HG02588 (cell line): ENCODE data around the gene SCGB1A1.

Experiments
- ATAC-seq: cut with Tn5 transposase; IDR thresholded peaks from one replicate; pipeline ENCODE4 v1.9.1; 2021; ENCODE audit warnings: mild to moderate bottlenecking, moderate library complexity; ENCODE audit not compliant: unreplicated experiment

Gene SCGB1A1

DNA sequence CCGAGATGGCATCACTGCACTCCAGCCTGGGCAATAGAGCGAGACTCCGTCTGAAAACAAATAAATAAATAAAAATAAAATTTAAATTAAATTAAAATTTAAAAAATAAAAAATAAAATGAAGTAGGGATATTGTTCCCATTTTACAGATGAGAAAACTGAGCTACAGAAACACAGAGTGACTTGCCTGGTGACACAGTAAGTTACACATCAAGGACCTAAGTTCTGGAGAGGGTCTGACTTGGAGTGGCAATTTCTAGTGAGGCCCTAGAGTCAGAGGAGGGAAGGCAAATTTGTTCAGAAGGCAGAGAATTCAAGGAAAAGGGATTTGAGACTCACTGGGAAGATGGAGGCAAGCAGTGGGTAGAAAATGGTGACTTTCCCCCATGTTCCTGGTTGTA, 2.0 kb downstream of the SCGB1A1 start:
- ATAC-seq, result no peak

DNA sequence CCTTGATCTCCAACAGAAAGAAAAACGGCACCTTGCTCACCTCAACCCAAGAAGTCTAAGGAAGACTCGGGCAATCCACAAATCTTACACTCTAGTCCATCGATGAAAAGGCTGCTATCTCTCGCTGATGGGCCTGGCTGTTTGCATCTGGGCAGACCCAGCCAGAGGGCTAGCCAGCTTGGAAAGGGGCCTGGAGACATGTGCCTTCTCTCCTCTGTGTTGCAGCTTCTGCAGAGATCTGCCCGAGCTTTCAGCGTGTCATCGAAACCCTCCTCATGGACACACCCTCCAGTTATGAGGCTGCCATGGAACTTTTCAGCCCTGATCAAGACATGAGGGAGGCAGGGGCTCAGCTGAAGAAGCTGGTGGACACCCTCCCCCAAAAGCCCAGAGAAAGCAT, 3.2 kb downstream of the SCGB1A1 start:
- ATAC-seq, result no peak

DNA sequence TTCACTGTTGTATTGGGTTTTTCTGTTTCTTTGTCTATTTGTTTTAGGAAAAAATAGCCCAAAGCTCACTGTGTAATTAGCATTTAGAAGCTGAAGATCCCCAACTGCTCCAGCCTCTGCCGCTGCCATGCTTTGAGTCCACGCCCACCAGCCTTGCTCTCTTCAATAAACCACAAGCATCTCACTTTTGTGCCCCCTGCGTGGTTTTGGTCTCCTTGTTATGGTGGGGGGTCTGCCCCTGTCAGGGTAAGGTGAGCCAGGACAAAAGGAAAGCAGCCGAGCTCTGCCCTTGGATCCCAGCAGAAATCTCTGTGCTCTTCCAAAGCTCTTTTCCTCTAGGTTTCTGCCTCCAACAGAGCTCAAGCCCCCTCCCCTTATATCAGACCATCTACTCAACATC, 4.2 kb downstream of the SCGB1A1 start:
- no peak for ATAC-seq

DNA sequence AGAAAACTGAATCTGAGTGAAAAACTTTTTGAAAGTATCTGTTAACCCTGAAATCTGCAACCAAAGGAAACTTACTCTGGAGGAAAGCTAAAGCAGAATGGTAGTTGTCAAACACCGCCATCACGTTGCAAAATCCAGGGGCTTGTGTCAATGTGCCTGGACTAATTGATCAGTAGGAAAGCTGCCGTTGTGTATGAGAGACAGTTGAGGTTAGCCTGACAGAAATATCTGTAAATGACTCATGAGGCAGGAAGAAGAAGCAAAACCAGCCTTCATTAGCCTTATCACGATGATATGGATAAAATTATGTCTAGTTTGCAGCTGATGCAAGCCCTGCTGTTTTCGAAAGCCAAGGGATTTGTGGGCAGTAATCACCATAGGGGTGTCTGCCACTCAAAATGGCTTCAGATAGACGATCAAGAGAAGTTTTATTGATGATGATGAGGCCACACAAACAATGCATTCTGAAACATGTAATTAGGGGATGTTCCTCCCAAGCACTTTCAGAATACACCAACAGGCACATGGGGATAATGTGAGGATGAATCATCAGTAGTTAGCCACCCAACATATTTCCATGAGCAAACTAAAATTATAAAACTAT, 8.9 kb downstream of the SCGB1A1 start:
- ATAC-seq, result no peak

DNA sequence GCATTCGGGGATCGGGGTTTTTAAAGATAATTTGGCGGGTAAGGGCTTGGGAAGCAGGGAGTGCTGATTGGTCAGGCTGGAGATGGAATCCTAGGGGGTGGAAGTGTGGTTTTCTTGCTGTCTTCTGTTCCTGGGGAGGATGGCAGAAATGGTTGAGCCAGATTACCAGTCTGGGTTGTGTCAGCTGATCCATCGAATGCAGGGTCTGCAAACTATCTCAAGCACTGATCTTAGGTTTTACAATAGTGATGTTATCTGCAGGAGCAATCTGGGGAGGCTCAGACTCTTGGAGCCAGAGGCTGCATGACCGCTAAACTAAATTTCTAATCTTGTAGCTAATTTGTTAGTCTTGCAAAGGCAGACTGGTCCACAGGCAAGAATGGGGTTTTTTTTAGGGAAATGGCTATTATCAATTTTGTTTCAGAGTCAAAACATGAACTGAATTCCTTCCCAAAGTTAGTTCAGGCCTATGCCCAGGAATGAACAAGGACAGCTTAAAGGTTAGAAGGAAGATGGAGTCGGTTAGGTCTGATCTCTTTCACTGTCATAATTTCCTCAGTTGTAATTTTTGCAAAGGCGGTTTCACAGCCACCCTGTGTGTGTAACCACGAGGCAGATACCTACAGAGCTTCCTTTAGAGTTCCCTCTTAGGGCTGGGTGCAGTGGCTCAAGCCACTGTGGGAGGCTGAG, 10.2 kb downstream of the SCGB1A1 start:
- ATAC-seq, result no peak

DNA sequence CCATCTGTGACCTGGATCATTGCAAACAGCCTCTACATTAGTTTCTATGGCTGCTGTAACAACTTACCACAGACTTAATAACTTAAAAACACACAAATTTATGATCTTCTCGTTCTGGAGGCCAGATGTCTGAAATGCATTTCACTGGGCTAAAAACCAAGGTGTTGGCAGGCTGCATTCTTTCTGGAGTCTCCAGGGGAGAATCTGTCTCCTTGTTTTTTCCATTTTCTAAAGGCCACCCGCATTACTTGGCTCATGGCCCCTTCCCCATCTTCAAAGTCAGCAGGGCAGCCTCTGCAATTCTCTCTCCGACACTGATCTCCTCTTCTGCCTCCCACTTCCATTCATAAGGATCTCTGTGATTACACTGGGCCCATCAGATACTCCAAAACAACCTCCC, 11.6 kb downstream of the SCGB1A1 start:
- no peak for ATAC-seq

DNA sequence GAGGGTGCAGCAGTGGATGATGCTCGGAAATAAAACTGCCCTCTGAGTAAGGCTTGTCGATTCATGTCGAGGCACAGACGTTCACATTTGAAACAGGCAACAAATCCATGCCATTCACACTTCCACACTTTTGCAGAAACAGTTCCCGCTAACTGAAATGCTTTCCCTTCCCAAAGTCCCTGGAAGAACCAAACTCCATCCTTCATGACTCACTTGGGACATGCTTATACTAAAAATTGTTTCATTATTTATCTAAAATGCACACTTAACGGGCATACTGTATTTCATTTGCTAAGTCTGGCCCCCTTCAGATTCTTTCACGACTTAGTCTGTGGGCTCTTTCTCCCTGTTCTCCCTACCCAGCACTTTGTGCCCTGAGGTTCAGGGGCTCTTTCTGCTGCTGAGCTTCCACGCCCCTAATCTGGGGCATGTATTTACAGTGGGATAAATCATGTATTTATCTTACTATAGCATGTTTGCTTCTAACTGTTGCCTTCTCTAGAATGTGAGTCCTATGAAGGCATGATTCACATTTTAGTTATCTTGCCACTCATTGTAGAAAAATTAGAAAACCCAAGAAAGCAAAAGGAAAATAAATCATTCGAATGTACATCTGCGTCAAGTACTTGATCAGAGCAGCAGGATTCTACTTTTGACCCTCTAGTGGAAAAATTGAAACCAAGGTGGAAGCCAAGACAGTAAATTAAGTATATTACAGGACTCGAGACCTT, 12.5 kb downstream of the SCGB1A1 start:
- no peak for ATAC-seq

DNA sequence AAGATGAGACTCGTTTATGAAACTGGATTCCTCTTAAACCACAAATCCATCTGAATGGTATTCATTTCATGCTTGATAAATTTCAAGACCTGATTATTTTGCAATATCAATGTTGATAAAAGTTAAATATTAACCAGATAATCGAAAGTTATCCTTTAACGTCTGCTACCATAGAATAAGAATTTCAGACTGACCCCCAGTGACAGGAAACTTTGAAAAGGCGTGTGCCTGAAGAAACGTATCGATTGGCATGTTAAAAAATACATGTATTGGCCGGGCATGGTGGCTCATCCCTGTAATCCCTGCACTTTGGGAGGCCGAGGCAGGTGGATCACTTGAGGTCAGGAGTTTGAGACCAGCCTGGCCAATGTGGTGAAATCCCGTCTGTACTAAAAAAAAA, 13.9 kb downstream of the SCGB1A1 start:
- ATAC-seq, result no peak

DNA sequence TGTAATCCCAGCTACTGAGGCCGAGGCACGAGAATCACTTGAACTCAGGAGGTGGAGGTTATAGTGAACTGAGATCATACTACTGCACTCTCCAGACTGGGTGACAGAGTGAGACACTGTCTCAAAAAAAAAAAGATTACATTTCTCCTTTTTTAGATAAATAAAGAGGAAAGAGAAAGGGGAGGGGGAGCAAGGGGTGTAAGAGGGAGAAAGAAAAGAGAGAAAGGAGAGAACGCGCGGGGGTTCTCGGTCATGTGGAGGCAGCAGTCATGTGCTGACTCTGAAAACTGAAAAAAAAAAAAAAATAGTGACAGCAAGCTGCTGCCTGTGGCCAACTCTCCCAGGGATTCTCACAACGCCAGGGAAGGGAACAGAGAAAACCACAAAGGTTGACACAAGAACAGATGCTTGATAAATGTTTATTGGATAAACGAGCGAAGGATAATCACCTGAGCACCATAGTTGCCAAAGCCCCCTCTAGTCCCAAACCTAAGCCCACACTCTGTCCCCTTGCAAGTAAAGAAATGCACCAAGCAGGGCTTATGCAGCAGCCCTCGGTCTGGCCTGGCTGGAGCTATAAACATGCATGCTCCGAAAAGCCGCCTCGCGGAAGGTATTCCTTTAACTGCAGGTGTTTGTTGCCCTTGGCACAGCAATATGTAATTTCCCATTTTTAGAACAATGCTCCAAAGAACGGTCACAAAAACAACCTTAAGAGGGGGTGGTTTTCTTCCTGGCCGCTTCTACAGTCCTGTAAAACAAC, 14.5 kb downstream of the SCGB1A1 start:
- no peak for ATAC-seq

DNA sequence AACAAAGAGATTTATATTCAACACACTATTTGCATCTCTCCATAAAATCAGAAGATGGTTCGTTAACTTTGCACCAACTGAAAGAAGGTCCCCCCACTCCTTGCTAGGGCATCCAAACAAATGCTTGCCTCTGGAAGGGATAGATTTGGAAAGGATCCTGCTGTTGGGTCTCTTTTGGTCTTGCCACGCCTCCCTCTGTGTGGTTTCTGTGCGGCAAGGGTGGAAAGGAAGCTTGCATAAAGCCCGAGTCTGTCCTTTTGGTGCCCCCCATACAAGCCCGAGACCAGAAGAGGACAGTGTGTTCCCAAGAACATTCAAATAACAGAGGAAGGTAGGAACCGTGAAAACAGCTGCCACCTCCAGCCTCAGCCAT, 15.1 kb downstream of the SCGB1A1 start:
- ATAC-seq, result no peak

DNA sequence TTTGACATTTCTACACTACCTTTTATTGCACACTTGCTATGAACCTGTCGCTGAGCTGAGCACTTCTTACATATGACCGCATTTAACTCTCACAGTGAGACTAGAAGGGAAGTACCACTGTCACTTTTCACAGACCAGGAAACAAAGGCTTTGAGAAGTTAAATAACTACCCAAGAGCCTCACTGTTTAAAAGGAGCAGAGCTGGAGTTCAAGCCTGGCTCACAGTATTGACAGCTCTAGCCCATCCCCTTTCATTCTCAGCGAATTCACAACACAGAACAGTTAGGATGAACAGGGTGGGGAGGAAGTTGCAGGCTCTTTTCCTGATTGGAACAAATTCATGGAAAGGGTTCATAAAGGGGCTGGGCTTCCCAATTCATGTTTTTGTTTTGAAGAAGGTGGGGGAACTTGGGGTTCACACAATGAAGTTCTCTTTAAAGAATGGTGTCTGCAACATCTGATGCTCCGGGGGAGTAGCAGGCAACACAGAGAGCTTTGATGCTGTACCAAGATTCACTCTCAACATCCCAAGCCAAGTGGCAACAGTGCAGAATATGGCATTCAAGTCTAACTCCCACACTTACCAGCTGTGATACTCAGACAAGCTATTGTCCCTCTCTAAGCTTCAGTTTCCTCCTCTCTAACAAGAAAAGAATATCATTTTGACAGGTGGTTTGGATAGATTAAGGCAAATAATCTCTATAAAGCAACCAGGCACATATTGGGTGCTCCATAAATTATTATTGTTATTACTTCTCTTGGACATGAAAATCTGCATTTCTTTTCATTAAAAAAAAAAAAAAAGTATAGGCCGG, 17.2 kb downstream of the SCGB1A1 start:
- ATAC-seq, result no peak

DNA sequence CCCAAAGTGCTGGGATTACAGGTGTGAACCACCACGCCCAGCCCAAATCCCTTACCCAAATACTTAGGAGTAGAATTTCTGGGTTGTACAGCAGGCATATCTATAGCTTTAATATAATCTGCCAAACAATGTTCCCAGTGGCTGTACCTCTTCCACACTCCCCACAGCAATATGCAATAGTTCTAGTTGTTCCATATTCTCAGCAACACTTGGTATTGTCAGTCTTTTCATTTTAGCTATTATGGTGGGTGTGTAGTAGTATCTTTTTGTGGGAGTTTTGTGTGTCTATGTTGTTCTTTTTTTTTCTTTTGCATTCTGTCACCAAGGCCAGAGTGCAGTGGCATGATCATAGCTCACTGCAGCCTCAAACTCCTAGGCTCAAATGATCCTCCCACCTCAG, 18.8 kb downstream of the SCGB1A1 start:
- no peak for ATAC-seq

DNA sequence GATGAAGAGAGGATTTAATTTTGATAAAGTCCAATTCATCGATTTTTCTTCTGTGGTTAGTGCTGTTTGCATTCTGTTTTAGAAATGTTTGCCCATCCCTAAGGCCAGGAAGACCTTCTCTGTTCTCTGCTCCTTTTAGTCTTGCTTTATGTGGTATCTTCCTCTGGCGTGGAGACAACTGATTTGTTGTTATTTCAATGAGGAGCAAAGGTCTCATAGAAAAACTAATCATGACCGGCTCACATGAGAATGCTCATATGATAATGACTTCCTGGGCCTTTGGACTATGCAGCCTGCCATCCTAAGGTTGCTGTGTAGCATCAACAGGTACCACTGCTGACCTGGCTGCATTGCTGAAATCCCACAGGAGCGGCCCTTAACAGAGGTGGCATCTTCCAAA, 19.8 kb downstream of the SCGB1A1 start:
- no peak for ATAC-seq

DNA sequence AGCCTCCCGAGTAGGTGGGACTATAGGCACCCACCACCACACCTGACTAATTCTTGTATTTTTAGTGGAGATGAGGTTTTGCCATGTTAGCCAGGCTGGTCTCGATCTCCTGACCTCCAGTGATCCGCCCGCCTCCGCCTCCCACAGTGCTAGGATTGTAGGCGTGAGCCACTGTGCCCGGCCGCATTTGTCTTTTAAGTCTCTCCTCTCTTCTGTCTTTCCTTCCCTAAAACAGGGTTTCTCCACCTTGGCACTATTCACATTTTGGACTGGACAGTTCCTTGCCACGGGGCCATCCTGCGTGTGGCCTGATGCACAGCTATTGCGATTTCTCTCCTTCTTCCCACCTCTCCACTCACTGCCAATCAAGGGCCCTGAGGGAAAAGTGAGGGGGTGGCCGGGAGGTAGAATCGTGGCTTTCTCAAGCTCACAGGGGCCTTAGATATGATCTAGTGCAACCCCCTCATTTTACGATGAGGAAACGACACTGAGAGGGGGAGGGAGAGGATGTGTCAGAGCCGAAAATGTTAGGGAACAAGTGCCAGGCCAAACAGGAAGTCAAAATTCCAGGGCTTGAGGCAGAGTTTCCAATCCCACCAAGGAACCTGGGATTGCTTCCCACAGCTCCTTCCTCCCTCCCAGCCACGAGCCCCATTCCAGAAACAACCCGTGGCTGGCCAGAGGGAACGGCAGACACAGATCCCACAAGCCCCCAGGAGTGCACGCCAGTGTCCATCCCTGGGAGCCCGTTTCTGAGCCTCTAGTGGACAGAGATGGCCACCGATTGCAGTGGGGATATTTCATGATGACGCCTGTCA, 21.2 kb downstream of the SCGB1A1 start:
- ATAC-seq, result no peak

DNA sequence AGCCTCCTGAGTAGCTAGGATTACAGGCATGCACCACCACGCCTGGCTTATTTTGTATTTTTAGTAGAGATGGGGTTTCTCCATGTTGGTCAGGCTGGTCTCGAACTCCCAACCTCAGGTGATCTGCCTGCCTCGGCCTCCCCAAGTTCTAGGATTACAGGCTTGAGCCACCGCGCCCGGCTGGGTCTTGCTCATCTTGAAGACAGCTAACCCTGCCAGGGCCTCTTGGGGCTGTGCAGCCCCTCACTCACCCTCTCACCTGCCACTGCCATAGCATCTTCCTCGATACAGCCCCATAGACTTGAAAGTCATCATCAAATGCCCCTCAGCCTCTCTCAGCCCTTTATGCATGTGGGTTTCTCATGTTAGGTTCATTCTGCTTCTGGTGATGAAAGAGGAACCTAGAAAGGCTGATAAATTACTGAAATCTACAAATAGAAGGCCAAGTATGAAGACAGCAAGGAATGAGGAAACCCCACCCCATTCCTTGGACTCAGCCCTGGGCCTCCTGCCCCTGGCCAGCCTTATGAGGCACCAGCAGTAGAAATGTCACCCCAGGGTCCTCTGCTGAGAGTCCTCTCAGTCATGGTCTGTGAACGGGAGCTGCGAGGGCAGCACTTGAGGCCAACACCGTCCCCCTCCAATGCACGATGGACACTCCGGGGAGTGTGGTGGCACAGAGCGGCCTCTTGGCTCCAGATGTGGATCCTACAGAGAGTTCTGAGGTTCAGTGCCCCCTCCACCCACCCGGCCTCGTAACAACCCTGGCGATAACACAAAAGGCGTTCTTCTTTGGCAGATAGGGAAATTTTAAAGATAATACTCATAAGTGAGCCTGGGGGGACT, 24.8 kb downstream of the SCGB1A1 start:
- no peak for ATAC-seq

DNA sequence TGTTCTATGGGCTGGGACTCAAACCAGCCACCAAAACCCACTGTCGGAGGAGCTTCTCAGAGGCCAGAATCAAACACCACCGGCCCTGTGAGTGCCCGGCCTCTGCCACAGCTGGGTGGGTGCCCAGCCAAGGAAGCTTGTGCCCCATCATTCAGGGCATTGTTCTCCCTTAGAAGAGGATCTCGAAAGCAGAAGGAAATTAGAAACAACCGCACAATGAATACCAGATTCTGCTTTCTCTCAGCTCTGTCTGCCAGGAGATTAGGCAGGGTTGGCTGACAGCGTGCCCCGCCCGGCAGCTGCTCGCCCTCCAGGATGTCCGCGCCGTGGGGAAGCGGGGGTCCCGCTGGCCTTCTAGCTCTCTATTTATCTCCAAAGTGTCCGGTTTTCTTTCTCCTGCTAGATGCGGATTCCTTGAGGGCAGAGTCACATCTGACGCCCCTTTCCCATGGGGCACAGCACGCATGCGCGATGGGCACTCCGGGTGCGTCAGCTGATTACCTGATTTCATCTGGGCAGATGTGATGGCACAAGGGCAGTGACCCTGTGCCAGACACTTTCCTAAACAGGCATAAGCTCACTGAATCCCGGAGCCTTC, 25.5 kb downstream of the SCGB1A1 start:
- no peak for ATAC-seq

DNA sequence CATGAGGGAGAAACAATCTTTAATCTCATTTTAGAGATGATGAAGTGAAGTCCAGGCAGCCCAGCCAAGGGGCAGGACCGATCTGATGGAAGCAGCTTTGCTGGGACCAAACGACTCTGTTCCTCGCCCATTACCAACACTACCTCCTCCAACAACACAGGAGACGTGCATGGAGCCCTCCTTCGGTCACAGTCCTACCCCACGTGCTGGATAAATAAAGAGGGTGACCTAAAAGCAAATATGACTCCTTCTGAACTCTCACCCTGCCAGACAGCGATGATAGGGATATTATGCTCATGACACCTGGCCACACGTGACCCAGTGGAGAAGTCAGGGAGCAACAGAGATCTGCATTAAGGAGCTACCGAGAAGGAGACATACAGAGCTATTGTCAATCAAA, 26.0 kb downstream of the SCGB1A1 start:
- ATAC-seq, result no peak

DNA sequence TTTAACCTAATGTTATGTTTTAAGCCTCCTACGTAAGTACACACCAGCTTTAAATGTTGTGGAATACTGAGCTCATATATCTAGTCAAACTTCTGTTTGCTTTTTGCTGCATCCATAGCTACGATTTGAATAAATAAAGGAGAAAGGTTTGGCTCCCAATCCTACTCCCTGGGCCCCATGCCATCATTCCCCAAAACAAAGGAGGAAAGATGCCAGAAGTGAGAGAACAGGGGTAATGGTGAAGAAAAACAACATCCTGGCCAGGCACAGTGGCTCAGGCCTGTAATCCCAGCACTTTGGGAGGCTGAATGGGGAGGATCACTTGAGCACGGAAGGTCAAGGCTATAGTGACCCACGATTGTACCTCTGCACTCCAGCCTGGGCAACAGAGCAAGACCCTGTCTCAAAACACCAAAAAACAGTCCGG, 26.5 kb downstream of the SCGB1A1 start:
- no peak for ATAC-seq

DNA sequence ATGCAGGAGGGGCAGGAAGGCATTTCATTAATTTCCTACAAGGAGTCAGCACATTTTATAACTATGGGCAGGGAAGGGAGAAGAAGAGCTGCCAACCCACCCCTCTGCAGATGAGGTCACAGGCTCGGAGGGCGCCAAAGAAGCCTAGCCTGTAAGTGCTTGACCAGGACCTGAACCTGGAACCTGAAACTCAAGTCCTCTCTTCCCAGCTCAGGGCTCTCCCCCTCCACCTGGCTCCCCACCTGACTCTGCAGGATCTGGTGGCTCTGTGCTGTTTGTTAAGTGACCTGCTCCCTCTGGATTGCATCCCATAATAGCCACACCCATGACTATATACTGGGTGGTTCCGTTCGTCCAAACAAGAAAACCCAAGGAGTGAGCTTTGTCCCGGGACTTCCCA, 27.3 kb downstream of the SCGB1A1 start:
- ATAC-seq, result no peak
